B cell (primary cell): ENCODE results near the gene FLNB. TPM values are rescaled to one million over a fixed set of nuclear protein-coding genes. Genes with fewer than 3 reads are reported as not detected.
"Not testable (repeated sequence)": the region's sequence is repeated elsewhere in the genome, so short reads cannot be mapped to it uniquely, and the experiment has no call there.

Experiments
- ATAC-seq: fragments of 200-7000 bp; cut with Tn5 transposase; one replicate; pipeline ENCODE4 v1.10.0; 2021; ENCODE audit warnings: low read depth, mild to moderate bottlenecking, moderate number of reproducible peaks, moderate library complexity
- CTCF ChIA-PET: fragments of 350-600 bp; sonication (Branson Sonifier 250); formaldehyde crosslinking; loops from one replicate; lab custom pipeline; 2021; ENCODE audit warnings: antibody characterized with exemption, inconsistent platforms; lab: Charles Lee
- POLR2A ChIA-PET: fragments of 350-600 bp; sonication (Branson Sonifier 250); formaldehyde crosslinking; loops from one replicate; lab custom pipeline; 2021; ENCODE audit warnings: antibody characterized with exemption; lab: Charles Lee
- DNase-seq: peaks from one replicate; pipeline ENCODE4 v3.0.0; 2013
- H2AFZ ChIP-seq: 2 replicates; pipeline ENCODE4 v1.6.1; 2012; ENCODE audit warnings: mild to moderate bottlenecking, low read depth, low read length; ENCODE audit not compliant: insufficient read depth, poor library complexity, severe bottlenecking
- H3K27ac ChIP-seq, 2 donors: 1 replicate in 1 of 2; 2 replicates in 1 of 2; pipeline ENCODE4 v1.5.1; 2012 to 2013; ENCODE audit warnings: low read length in 2 of 2, mild to moderate bottlenecking in 2 of 2, moderate library complexity in 1 of 2
- H3K27me3 ChIP-seq, 4 experiments: fragments of 200-600 bp in 1 of 4; sonication (generic) in 1 of 4; replicated peaks in 1 of 4; 1 replicate in 2 of 4; 2 replicates in 2 of 4; pipeline versions ENCODE4 v1.6.1 to v1.7.0; 2013 to 2016; ENCODE audit warnings: low read length in 3 of 4, mild to moderate bottlenecking in 2 of 4, mixed read lengths in 1 of 4, moderate library complexity in 1 of 4; ENCODE audit not compliant: insufficient read depth in 4 of 4, control insufficient read depth in 3 of 4; ENCODE audit errors: control extremely low read depth in 1 of 4
- H3K36me3 ChIP-seq, 2 experiments: replicated peaks in 1 of 2; 1 replicate in 1 of 2; 2 replicates in 1 of 2; pipeline versions ENCODE4 v1.6.1 to v1.7.1; 2013; ENCODE audit warnings: low read length in 1 of 2; ENCODE audit not compliant: insufficient read depth in 2 of 2, control insufficient read depth in 1 of 2; ENCODE audit errors: control extremely low read depth in 1 of 2, extremely low read depth in 1 of 2
- H3K4me1 ChIP-seq, 2 donors: fragments of 200-600 bp in 1 of 2; sonication (generic) in 1 of 2; 1 replicate in 1 of 2; 2 replicates in 1 of 2; pipeline versions ENCODE4 v1.5.1 to v1.6.1; 2013 to 2017; ENCODE audit warnings: low read length in 2 of 2; ENCODE audit not compliant: control insufficient read depth in 2 of 2, insufficient read depth in 2 of 2
- H3K4me2 ChIP-seq: replicated peaks from 2 replicates; pipeline ENCODE3; 2012; ENCODE audit warnings: mild to moderate bottlenecking, low read depth, low read length; ENCODE audit not compliant: poor library complexity, severe bottlenecking
- H3K4me3 ChIP-seq, 5 experiments: fragments of 200-600 bp in 1 of 5; sonication (generic) in 1 of 5; 1 replicate in 3 of 5; 2 replicates in 2 of 5; pipeline versions ENCODE4 v1.5.1 to v1.7.0; 2011 to 2016; ENCODE audit warnings: low read length in 4 of 5, mild to moderate bottlenecking in 4 of 5, low read depth in 2 of 5, control low read depth in 1 of 5, moderate library complexity in 1 of 5; ENCODE audit not compliant: insufficient read depth in 1 of 5; ENCODE audit errors: control extremely low read depth in 1 of 5, extremely low read depth in 1 of 5
- H3K79me2 ChIP-seq: fragments of 200-600 bp; sonication (generic); one replicate; pipeline ENCODE4 v1.6.0; 2016; ENCODE audit warnings: low read length; ENCODE audit not compliant: control insufficient read depth, insufficient read depth
- H3K9ac ChIP-seq: fragments of 200-600 bp; sonication (generic); 2 replicates; pipeline ENCODE4 v1.6.1; 2017; ENCODE audit warnings: mild to moderate bottlenecking, low read length, moderate library complexity
- H3K9me3 ChIP-seq, 3 donors: one replicate each; pipeline versions ENCODE4 v1.6.1 to v1.7.1; 2013; ENCODE audit warnings: low read length in 2 of 3; ENCODE audit not compliant: control insufficient read depth in 2 of 3, insufficient read depth in 1 of 3; ENCODE audit errors: control extremely low read depth in 1 of 3
- H4K20me1 ChIP-seq: 2 replicates; pipeline ENCODE4 v1.6.0; 2012; ENCODE audit warnings: mild to moderate bottlenecking, low read length; ENCODE audit not compliant: insufficient read depth, control insufficient read depth, poor library complexity, severe bottlenecking
- H3K27ac Mint-ChIP-seq: one replicate; pipeline ENCODE4 v1.8.0; 2021; ENCODE audit warnings: mixed read lengths
- H3K27me3 Mint-ChIP-seq: one replicate; pipeline ENCODE4 v1.8.0; 2021; ENCODE audit warnings: mixed read lengths
- H3K4me1 Mint-ChIP-seq: one replicate; pipeline ENCODE4 v1.8.0; 2021; ENCODE audit warnings: mixed read lengths
- H3K4me3 Mint-ChIP-seq: one replicate; pipeline ENCODE4 v1.8.0; 2021; ENCODE audit warnings: mixed read lengths
- H3K9me3 Mint-ChIP-seq: one replicate; pipeline ENCODE4 v1.8.0; 2022; ENCODE audit warnings: mixed read lengths; ENCODE audit not compliant: insufficient read depth
- EZH2 ChIP-seq: IDR thresholded peaks from 2 replicates; pipeline ENCODE4 v1.6.1; 2012; ENCODE audit warnings: borderline replicate concordance, low read depth, mild to moderate bottlenecking, moderate library complexity, low read length; ENCODE audit not compliant: insufficient read depth, poor library complexity, severe bottlenecking
- WGBS: methylation state at CpG from one replicate; pipeline ENCODE4 v1.1.5; 2013; ENCODE audit warnings: missing lambda C conversion rate; ENCODE audit not compliant: insufficient coverage; 5-methylcytosine and 5-hydroxymethylcytosine counted together
- intact Hi-C: fragments of 100-400 bp; cut with micrococcal nuclease; formaldehyde crosslinking; loops from one replicate; pipeline ENCODE4 v1.10.0; 2022
- polyA plus RNA-seq: library from polyadenylated mRNA; depleted of rRNA; stranded (reverse); fragments of >200 nt; gene quantifications from 2 replicates; pipeline ENCODE4 v1.2.3, GENCODE V29; 2012
- total RNA-seq, 2 donors: library from RNA; stranded (reverse); fragments of 120-200 nt in 1 of 2; gene quantifications; 1 replicate in 1 of 2; 2 replicates in 1 of 2; pipeline versions ENCODE4 v1.2.3 to v1.2.4, GENCODE V29; 2013 to 2022

FLNB gene
- total and polyA plus RNA-seq, 2 donors (not counting 1 experiment from before 2014, with no cell fraction given): 25.5 to 28.3 TPM

- Histone ChIP-seq H4K20me1 (no peaks in the 10 kb centered on the region), H3K27ac (no peak overlapping the region), H2AFZ (no peak overlapping the region), H3K4me1 (peaks cover 23 to 25% of the 10 kb centered on the region in 2 donors), H3K36me3 (no peaks in the 10 kb centered on the region), H3K9me3 (peaks cover 0 to 3% (median 0%) of the 10 kb centered on the region in 3 donors), H3K4me3 (no peak overlapping the region), H3K4me2 (no peak overlapping the region), H3K79me2 (no peaks in the 10 kb centered on the region), H3K9ac (no peak overlapping the region), H3K27me3 (peaks cover 0 to 8% (median 3%) of the 10 kb centered on the region in 4 experiments)
- no peaks in the 10 kb centered on the region for H3K27me3 Mint-ChIP-seq
- WGBS: 100% methylated on average over 1 of the region's 4 CpGs
- no peaks in the 10 kb centered on the region for H3K9me3 Mint-ChIP-seq
- POLR2A ChIA-PET: interaction anchor here (0.7 kb wide), 1 partner anchor 23 kb away, joined by 3 read pairs; no protein-coding TSS in a partner anchor
- H3K27ac Mint-ChIP-seq: no peak overlapping the region
- H3K4me1 Mint-ChIP-seq: peaks cover 23% of the 10 kb centered on the region
- TF ChIP-seq EZH2: no peak
- ATAC-seq: no peak
- H3K4me3 Mint-ChIP-seq: no peak overlapping the region
- intact Hi-C loops: no loop called here
- DNase-seq: no peak
- CTCF ChIA-PET: no interaction called here
These were observed 22.0 kb upstream of the FLNB start for GRCh38 chr3:57986261-57986660.

GRCh38 chr3:57989198-57989597 is 19.0 kb upstream of the FLNB start:
- H3K27ac ChIP-seq, H3K4me1 Mint-ChIP-seq, H3K4me3 ChIP-seq, DNase-seq, H3K4me1 ChIP-seq, H3K27me3 ChIP-seq, H3K4me3 Mint-ChIP-seq, H3K9me3 ChIP-seq, H3K27me3 Mint-ChIP-seq, H4K20me1 ChIP-seq, POLR2A ChIA-PET, ATAC-seq, H3K79me2 ChIP-seq, H3K27ac Mint-ChIP-seq, H3K4me2 ChIP-seq, intact Hi-C loops, H3K9ac ChIP-seq, H3K36me3 ChIP-seq, H2AFZ ChIP-seq, H3K9me3 Mint-ChIP-seq: not testable (repeated sequence)
- CTCF ChIA-PET: interaction anchor here (0.6 kb wide), 1 partner anchor 23 kb away, joined by 3 read pairs; no protein-coding TSS in a partner anchor
- WGBS: 94% methylated on average over 6 of the region's 8 CpGs
